ENCODE measurements around the gene ADAM8.

ADAM8 gene

DNA sequence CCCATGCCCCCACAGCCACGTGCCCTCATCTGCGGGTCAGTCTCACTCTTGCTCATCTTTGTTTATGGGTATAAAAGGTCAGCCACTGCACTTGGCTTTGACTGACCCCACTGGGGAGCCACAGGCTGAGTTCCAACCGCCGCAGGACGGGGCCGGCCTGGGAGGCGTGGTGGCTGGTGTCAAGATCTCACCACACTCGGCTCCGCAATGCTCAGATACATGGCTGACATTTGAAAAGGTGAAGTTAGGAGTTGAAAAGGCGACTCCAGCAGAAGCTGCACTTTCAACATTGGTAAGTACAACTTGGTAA lies 17.1 kb upstream of the ADAM8 start:
- TF ChIP-seq, protein P1, sequence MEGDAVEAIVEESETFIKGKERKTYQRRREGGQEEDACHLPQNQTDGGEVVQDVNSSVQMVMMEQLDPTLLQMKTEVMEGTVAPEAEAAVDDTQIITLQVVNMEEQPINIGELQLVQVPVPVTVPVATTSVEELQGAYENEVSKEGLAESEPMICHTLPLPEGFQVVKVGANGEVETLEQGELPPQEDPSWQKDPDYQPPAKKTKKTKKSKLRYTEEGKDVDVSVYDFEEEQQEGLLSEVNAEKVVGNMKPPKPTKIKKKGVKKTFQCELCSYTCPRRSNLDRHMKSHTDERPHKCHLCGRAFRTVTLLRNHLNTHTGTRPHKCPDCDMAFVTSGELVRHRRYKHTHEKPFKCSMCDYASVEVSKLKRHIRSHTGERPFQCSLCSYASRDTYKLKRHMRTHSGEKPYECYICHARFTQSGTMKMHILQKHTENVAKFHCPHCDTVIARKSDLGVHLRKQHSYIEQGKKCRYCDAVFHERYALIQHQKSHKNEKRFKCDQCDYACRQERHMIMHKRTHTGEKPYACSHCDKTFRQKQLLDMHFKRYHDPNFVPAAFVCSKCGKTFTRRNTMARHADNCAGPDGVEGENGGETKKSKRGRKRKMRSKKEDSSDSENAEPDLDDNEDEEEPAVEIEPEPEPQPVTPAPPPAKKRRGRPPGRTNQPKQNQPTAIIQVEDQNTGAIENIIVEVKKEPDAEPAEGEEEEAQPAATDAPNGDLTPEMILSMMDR (IDR thresholded peaks at IDR 0.05; ENCODE audit: low read depth, low read length), result no peak
- no peak overlapping the region for H3K4me3 ChIP-seq (replicated peaks in 1 of 2; ENCODE audit: low read depth in 2 of 2, low read length in 2 of 2)
- DNase-seq (ENCODE audit: low read depth in 2 of 2), result no peak

DNA sequence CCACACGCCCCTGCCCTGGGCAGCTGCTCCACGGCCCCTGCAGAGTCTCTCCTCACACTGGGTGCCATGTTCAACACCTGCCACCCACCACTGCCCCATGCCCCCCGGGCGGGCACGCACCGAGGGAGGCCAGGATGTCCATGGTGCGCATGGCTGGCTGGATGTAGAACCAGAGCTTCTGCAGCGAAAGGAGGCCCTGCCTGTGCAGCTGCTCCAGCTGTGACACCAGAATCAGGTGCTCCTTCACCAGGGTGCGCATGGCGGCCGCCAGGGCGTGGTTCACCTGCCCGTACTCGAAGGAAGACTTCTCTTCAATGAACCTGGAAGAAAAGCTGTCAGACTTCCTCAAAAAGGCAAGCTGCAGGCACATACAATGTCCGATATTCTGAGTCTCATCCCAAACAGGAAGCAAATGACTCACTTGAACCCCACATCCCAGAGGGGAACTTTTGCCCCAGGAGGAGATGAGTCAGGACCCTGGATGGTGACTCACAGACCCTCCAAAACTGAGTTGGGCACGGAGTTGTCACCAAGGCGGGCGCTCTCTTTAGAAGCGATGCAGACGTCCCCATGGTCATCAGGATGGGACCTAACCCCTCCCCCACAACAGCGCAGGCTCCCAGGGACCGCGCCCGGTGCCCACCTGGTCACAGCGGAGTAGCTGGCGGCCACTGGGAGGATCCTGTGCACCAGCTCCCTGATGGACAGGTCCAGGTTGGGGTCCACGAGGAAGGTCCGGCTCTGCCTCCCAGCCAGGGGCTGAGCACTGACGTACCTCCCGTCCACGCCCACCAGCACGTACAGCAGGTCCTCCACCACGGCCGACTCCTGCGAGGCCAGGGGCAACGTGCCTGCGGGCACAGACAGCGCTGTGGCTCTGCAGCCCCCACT lies 16.5 kb upstream of the ADAM8 start:
- peak; percentile 31 to 89 for DNase-seq (ENCODE audit: low read depth in 2 of 2)
- H3K4me3 ChIP-seq (replicated peaks in 1 of 2; ENCODE audit: low read depth in 2 of 2, low read length in 2 of 2), result no peak overlapping the region
- TF ChIP-seq, protein P1 (IDR thresholded peaks at IDR 0.05; ENCODE audit: low read depth, low read length), result no peak

DNA sequence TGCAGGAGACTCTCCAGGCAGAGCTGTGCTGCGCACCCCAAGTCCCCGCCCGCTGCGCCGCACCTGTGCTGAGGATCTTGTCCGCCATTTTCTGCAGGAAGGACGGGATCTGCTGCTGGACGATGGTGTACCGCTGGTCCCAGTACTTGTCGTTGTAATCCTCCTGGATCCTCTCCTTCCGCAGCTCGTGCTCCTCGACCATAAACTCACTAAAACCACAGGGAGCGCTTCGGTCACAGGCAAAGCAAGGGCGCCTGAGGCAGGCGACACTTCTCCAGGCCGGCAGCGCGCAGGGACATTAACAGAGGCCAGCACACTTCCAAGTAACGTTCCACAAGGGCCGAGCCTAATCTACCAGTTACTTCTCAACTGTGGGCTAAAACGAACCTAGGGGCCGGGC lies 13.1 kb upstream of the ADAM8 start:
- no peak for DNase-seq (ENCODE audit: low read depth in 2 of 2)
- TF ChIP-seq, protein P1 (IDR thresholded peaks at IDR 0.05; ENCODE audit: low read depth, low read length), result no peak
- H3K4me3 ChIP-seq (replicated peaks in 1 of 2; ENCODE audit: low read depth in 2 of 2, low read length in 2 of 2), result no peak overlapping the region

DNA sequence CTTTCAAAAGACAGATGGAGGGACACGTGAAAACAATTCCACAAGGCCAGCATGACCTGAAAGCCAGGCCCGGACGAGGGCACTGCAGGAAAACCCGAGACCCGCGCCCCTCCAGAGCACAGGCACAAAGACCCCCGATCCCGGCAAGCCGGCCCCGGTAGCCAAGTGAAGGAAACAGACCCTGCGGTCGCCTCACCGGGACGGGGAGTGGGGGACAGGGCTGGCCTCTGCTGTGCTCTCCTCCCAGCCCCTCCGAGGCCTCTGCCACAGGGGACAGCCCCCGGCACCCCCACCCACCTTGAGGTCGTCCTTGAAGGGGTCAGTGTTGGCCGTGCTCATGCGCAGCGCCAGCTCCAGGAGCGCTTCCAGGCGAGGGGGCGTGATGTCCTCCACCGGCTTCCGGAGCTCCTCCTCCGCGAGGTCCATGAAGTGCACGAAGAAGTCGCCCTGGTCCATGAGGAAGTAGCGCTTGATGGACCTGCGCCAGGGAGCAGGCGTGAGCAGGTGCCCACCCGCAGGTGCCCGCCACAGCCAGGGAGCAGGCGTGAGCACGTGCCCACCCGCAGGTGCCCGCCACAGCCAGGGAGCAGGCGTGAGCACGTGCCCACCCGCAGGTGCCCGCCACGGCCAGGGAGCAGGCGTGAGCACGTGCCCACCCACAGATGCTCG lies 11.3 kb upstream of the ADAM8 start:
- no peak for DNase-seq (ENCODE audit: low read depth in 2 of 2)
- TF ChIP-seq, protein P1 (IDR thresholded peaks at IDR 0.05; ENCODE audit: low read depth, low read length), result no peak
- no peak overlapping the region for H3K4me3 ChIP-seq (replicated peaks in 1 of 2; ENCODE audit: low read depth in 2 of 2, low read length in 2 of 2)

DNA sequence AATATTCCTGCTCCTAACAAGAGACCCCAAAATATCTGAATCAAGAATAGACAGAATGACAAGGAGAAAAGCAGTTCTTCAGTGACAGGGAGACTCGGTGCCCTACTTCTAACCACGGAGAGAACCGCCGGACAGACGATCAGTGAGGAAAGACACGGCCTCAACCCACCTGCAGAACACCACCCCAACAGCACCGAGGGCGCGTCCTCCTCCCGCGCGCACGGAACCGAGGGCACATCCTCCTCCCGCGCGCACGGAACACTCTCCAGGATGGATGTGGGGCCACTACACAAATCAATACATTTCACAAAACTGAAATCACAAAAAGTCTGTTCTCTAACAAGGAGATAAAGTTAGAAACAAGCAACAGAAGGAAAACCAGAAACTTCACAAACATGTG lies 9.7 kb upstream of the ADAM8 start:
- no peak for DNase-seq (ENCODE audit: low read depth in 2 of 2)
- H3K4me3 ChIP-seq (replicated peaks in 1 of 2; ENCODE audit: low read depth in 2 of 2, low read length in 2 of 2), result no peak overlapping the region
- TF ChIP-seq, protein P1 (IDR thresholded peaks at IDR 0.05; ENCODE audit: low read depth, low read length), result no peak

DNA sequence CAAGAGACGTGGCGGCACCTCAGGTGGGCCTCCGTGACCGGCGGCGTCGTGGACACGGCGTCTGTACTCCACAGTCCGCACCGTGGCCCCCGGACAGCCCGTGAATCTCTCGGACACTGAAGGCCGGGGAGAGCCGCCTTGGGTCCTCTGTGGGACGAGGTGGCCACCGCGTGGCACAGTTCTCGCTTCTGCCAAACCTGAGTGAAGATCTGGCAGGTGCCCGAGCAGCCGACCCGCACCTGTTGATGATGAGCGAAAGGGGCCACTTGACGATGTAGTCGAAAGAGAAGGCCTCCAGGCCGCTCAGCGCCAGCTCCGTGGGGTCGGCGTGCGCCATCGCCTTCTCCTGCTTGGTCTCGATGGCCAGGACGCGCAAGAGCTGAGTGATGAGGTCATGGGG lies 8.5 kb upstream of the ADAM8 start:
- TF ChIP-seq, protein P1 (IDR thresholded peaks at IDR 0.05; ENCODE audit: low read depth, low read length), result no peak
- no peak overlapping the region for H3K4me3 ChIP-seq (replicated peaks in 1 of 2; ENCODE audit: low read depth in 2 of 2, low read length in 2 of 2)
- DNase-seq (ENCODE audit: low read depth in 2 of 2), result no peak
